Small intestine (tissue), 7 donors: ENCODE measurements around the gene AOC2. TPM values are rescaled to one million over a fixed set of nuclear protein-coding genes. Genes with fewer than 3 reads are reported as not detected.

Experiments used
- DNase-seq, 2 donors: peaks; one replicate each; pipeline versions ENCODE4 v3.0.0 to v3.0.0-alpha.2; 2013
- FAIRE-seq: peaks from 2 replicates; lab custom pipeline; 2012; peaks lifted over from hg19 to GRCh38; lab: Jason Lieb, UNC
- H3K27ac ChIP-seq, 3 donors: one replicate each; pipeline ENCODE4 v1.5.1; 2013; ENCODE audit warnings: low read length in 2 of 3, mild to moderate bottlenecking in 2 of 3, control low read depth in 1 of 3, inconsistent platforms in 1 of 3, low read depth in 1 of 3, moderate library complexity in 1 of 3
- H3K27me3 ChIP-seq, 3 donors: one replicate each; pipeline ENCODE4 v1.6.1; 2013; ENCODE audit warnings: low read length in 3 of 3, inconsistent platforms in 1 of 3; ENCODE audit not compliant: control insufficient read depth in 3 of 3, insufficient read depth in 3 of 3
- H3K36me3 ChIP-seq, 3 donors: one replicate each; pipeline ENCODE4 v1.6.1; 2013; ENCODE audit warnings: low read length in 3 of 3, inconsistent platforms in 1 of 3, low read depth in 1 of 3, mild to moderate bottlenecking in 1 of 3, moderate library complexity in 1 of 3; ENCODE audit not compliant: control insufficient read depth in 3 of 3, insufficient read depth in 2 of 3
- H3K4me1 ChIP-seq, 3 donors: one replicate each; pipeline ENCODE4 v1.6.1; 2013; ENCODE audit warnings: low read length in 2 of 3, inconsistent platforms in 1 of 3, low read depth in 1 of 3, mild to moderate bottlenecking in 1 of 3, moderate library complexity in 1 of 3; ENCODE audit not compliant: control insufficient read depth in 3 of 3, insufficient read depth in 2 of 3
- H3K4me3 ChIP-seq, 3 donors: one replicate each; pipeline ENCODE4 v1.5.1; 2013; ENCODE audit warnings: low read length in 3 of 3, control low read depth in 1 of 3, inconsistent platforms in 1 of 3, low read depth in 1 of 3, mild to moderate bottlenecking in 1 of 3, moderate library complexity in 1 of 3
- H3K9me3 ChIP-seq, 2 donors: one replicate each; pipeline ENCODE4 v1.6.1; 2013; ENCODE audit warnings: low read depth in 1 of 2, low read length in 1 of 2; ENCODE audit not compliant: control insufficient read depth in 2 of 2, insufficient read depth in 1 of 2
- WGBS, 3 donors: extraction: QIAGEN DNeasy Blood & Tissue Kit; methylation state at CpG; one replicate each; pipeline ENCODE4 v1.1.7; 2013; 5-methylcytosine and 5-hydroxymethylcytosine counted together
- polyA plus RNA-seq, 4 donors: library from polyadenylated mRNA; stranded (reverse) in 3 of 4; unstranded in 1 of 4; fragments of 200-250 nt in 3 of 4; fragments of 120-200 nt in 1 of 4; gene quantifications; one replicate each; pipeline versions ENCODE4 v1.2.1 to v1.2.3, GENCODE V29; 2013
- donor health status: healthy with polysubstance abuse.
- donor health status: control.
- donor health status: control.
- donor health status: Bipolar disorder and iron deficiency.
- donor health status: healthy.

Gene AOC2
- polyA plus RNA-seq, 4 donors = 0.54 to 1.3 (median 0.89) TPM

- H3K4me3 ChIP-seq = no peak overlapping the region
- H3K9me3 ChIP-seq = no peaks in the 10 kb centered on the region
- peaks cover 11 to 49% (median 15%) of the 10 kb centered on the region in 3 donors for H3K36me3 ChIP-seq
- DNase-seq (no peak), FAIRE-seq (no peak)
- 88 to 92% (median 89%) methylated on average over 7 of the region's 7 CpGs for WGBS, 3 donors
- H3K4me1 ChIP-seq = peaks cover 0 to 3% (median 0%) of the 10 kb centered on the region in 3 donors
- H3K27ac ChIP-seq = no peak overlapping the region
- H3K27me3 ChIP-seq = no peaks in the 10 kb centered on the region
Observed at GRCh38 chr17:42821176-42821575, 23.2 kb upstream of the AOC2 start.

GRCh38 chr17:42827472-42827871 lies 16.9 kb upstream of the AOC2 start:
- FAIRE-seq (no peak), DNase-seq (no peak)
- Histone ChIP-seq H3K27me3 (no peaks in the 10 kb centered on the region), H3K9me3 (no peaks in the 10 kb centered on the region), H3K4me1 (peaks cover 0 to 6% (median 0%) of the 10 kb centered on the region in 3 donors), H3K27ac (no peak overlapping the region), H3K36me3 (peaks cover 0 to 3% (median 0%) of the 10 kb centered on the region in 3 donors), H3K4me3 (no peak overlapping the region)
- WGBS, 3 donors = 95 to 100% (median 100%) methylated on average over 1 of the region's 1 CpG

- Histone ChIP-seq H3K4me3 (no peak overlapping the region), H3K9me3 (no peaks in the 10 kb centered on the region), H3K4me1 (peaks cover 0 to 14% (median 6%) of the 10 kb centered on the region in 3 donors), H3K27ac (no peak overlapping the region), H3K36me3 (peaks cover 0 to 10% (median 0%) of the 10 kb centered on the region in 3 donors), H3K27me3 (no peaks in the 10 kb centered on the region)
- FAIRE-seq (no peak), DNase-seq (no peak)
Observed at GRCh38 chr17:42830971-42831370, 13.4 kb upstream of the AOC2 start.

GRCh38 chr17:42832213-42832933 lies 12.0 kb upstream of the AOC2 start:
- FAIRE-seq = no peak
- no peaks in the 10 kb centered on the region for H3K9me3 ChIP-seq
- WGBS, 3 donors = 41 to 52% (median 45%) methylated on average over 9 of the region's 9 CpGs

GRCh38 chr17:42832934-42833766 lies 11.2 kb upstream of the AOC2 start, which contains the start of gene PSME3:
Gene PSME3 (plus strand): TSS chr17:42833397. CDS start chr17:42833632, 235 bp downstream.
- H3K27ac ChIP-seq = peak within 1 kb of the TSS; percentile 66 to 98 (median 83)
- H3K36me3 ChIP-seq = peaks cover 0 to 30% (median 5%) of the 10 kb centered on the region in 3 donors
- no peaks in the 10 kb centered on the region for H3K27me3 ChIP-seq
- peak within 1 kb of the TSS; percentile 78 to 84 (median 84) for H3K4me3 ChIP-seq
- no peaks in the 10 kb centered on the region for H3K9me3 ChIP-seq
- DNase-seq (peak; percentile 92 to 97), FAIRE-seq (no peak)
- WGBS, 3 donors = 0% methylated on average over 66 to 71 of the region's 71 CpGs
- H3K4me1 ChIP-seq = peaks cover 0 to 14% (median 6%) of the 10 kb centered on the region in 3 donors

More at GRCh38 chr17:42832213-42832933, 12.0 kb upstream of the AOC2 start:
- H3K27me3 ChIP-seq = no peaks in the 10 kb centered on the region
- H3K36me3 ChIP-seq = peaks cover 0 to 24% (median 2%) of the 10 kb centered on the region in 3 donors
- H3K4me3 ChIP-seq = peak overlapping the region; percentile 78 to 84 (median 84)
- peaks cover 0 to 14% (median 6%) of the 10 kb centered on the region in 3 donors for H3K4me1 ChIP-seq
- no peak for DNase-seq
- H3K27ac ChIP-seq = peak overlapping the region; percentile 66 to 98 (median 83)

GRCh38 chr17:42833767-42834422 lies 10.5 kb upstream of the AOC2 start:
- FAIRE-seq (no peak), DNase-seq (no peak)
- H3K4me1 ChIP-seq = peaks cover 0 to 14% (median 6%) of the 10 kb centered on the region in 3 donors
- no peaks in the 10 kb centered on the region for H3K27me3 ChIP-seq
- H3K36me3 ChIP-seq = peaks cover 5 to 36% (median 7%) of the 10 kb centered on the region in 3 donors
- H3K27ac ChIP-seq = peak overlapping the region; percentile 66 to 98 (median 83)
- peak overlapping the region; percentile 78 to 84 (median 84) for H3K4me3 ChIP-seq
- no peaks in the 10 kb centered on the region for H3K9me3 ChIP-seq
- WGBS, 3 donors = 5 to 7% (median 6%) methylated on average over 18 of the region's 18 CpGs

GRCh38 chr17:42835732-42836131 lies 8.6 kb upstream of the AOC2 start:
- peaks cover 10 to 52% (median 14%) of the 10 kb centered on the region in 3 donors for H3K36me3 ChIP-seq
- 93 to 97% (median 96%) methylated on average over 6 of the region's 6 CpGs for WGBS, 3 donors
- no peak for FAIRE-seq

More at GRCh38 chr17:42835732-42836131, 8.6 kb upstream of the AOC2 start:
- no peak overlapping the region for H3K4me3 ChIP-seq
- peaks cover 0 to 14% (median 6%) of the 10 kb centered on the region in 3 donors for H3K4me1 ChIP-seq
- no peak for DNase-seq
- H3K27ac ChIP-seq = no peak overlapping the region
- H3K27me3 ChIP-seq = no peaks in the 10 kb centered on the region
- H3K9me3 ChIP-seq = no peaks in the 10 kb centered on the region
